OCI-LY7 (cell line): ENCODE measurements around the gene HPF1. TPM values are rescaled to one million over a fixed set of nuclear protein-coding genes. Genes with fewer than 3 reads are reported as not detected.
"Not testable (repeated sequence)": the region's sequence is repeated elsewhere in the genome, so short reads cannot be mapped to it uniquely, and the experiment has no call there.

Experiments used
- Bru-seq: library from RNA; stranded (reverse); fragments of 400-500 nt; gene quantifications from one replicate; lab custom pipeline; 2021; lab: Mats Ljungman, UMichigan
- BruChase-seq, 2 experiments: library from RNA; stranded (reverse); fragments of 400-500 nt; gene quantifications; one replicate each; lab custom pipeline; 2021; lab: Mats Ljungman, UMichigan
- BruUV-seq: library from RNA; stranded (reverse); fragments of 400-500 nt; replicated peaks from 2 replicates; lab custom pipeline; 2021; lab: Mats Ljungman, UMichigan
- CTCF ChIA-PET: fragments of 300-600 bp; sonication (Branson Sonifier 250); formaldehyde crosslinking; loops from one replicate; lab custom pipeline; 2022; ENCODE audit warnings: antibody characterized with exemption; ENCODE audit not compliant: unreplicated experiment; lab: Charles Lee
- POLR2A ChIA-PET: fragments of 300-600 bp; sonication (Branson Sonifier 250); formaldehyde crosslinking; loops from one replicate; lab custom pipeline; 2022; ENCODE audit warnings: antibody characterized with exemption; lab: Charles Lee
- DNase-seq: peaks from one replicate; pipeline ENCODE4 v3.0.0-alpha.2; 2015; ENCODE audit warnings: low spot score
- H2AFZ ChIP-seq: fragments of 200-600 bp; sonication (generic), shearing (Covaris generic); 2 replicates; pipeline ENCODE4 v1.6.1; 2014; ENCODE audit warnings: mild to moderate bottlenecking, antibody characterized with exemption, low read length, moderate library complexity
- H3K27ac ChIP-seq: fragments of 200-600 bp; sonication (generic); 2 replicates; pipeline ENCODE4 v1.5.1; 2014; ENCODE audit warnings: mixed run types, low read depth, mild to moderate bottlenecking, moderate library complexity, low read length, inconsistent platforms; ENCODE audit not compliant: poor library complexity, severe bottlenecking
- H3K36me3 ChIP-seq: fragments of 200-600 bp; sonication (generic); 2 replicates; pipeline ENCODE4 v1.6.1; 2014; ENCODE audit warnings: mild to moderate bottlenecking, antibody characterized with exemption, low read length, moderate library complexity, mixed read lengths; ENCODE audit not compliant: insufficient read depth
- H3K4me1 ChIP-seq: fragments of 200-600 bp; sonication (generic); 2 replicates; pipeline ENCODE4 v1.5.1; 2014; ENCODE audit warnings: mild to moderate bottlenecking, low read length; ENCODE audit not compliant: insufficient read depth, poor library complexity, severe bottlenecking
- H3K4me2 ChIP-seq: fragments of 200-600 bp; sonication (generic); 2 replicates; pipeline ENCODE4 v1.6.1; 2014; ENCODE audit warnings: mild to moderate bottlenecking, low read length
- H3K4me3 ChIP-seq: fragments of 200-600 bp; sonication (generic); 2 replicates; pipeline ENCODE4 v1.5.1; 2014; ENCODE audit warnings: mild to moderate bottlenecking, low read depth, low read length; ENCODE audit not compliant: poor library complexity, severe bottlenecking
- H3K79me2 ChIP-seq: fragments of 200-600 bp; sonication (generic); 2 replicates; pipeline ENCODE4 v1.6.1; 2016; ENCODE audit warnings: low read depth, mild to moderate bottlenecking, low read length, moderate library complexity, mixed read lengths; ENCODE audit not compliant: insufficient read depth
- H3K9me2 ChIP-seq: fragments of 200-600 bp; sonication (generic); 2 replicates; pipeline ENCODE4 v1.6.1; 2016; ENCODE audit warnings: mild to moderate bottlenecking, low read length, mixed read lengths; ENCODE audit not compliant: insufficient read depth
- H3K9me3 ChIP-seq: fragments of 200-600 bp; sonication (generic); 2 replicates; pipeline ENCODE4 v1.6.1; 2014; ENCODE audit warnings: mild to moderate bottlenecking, mixed run types, low read length, mixed read lengths
- H4K20me1 ChIP-seq: fragments of 200-600 bp; sonication (generic); 2 replicates; pipeline ENCODE4 v1.6.1; 2014; ENCODE audit warnings: mild to moderate bottlenecking, antibody characterized with exemption, low read length, moderate library complexity, mixed read lengths; ENCODE audit not compliant: insufficient read depth
- EZH2phosphoT487 ChIP-seq: fragments of 200-600 bp; sonication (generic); IDR thresholded peaks from 2 replicates; pipeline ENCODE4 v1.6.1; 2018; ENCODE audit warnings: low read depth, borderline replicate concordance, mild to moderate bottlenecking, mixed run types, antibody characterized with exemption, low read length, moderate library complexity, mixed read lengths
- intact Hi-C: fragments of 100-400 bp; cut with micrococcal nuclease; formaldehyde crosslinking; loops from one replicate; pipeline ENCODE4 v1.10.0; 2022; ENCODE audit not compliant: unreplicated experiment
- long read RNA-seq: library from polyadenylated mRNA; stranded (forward); transcript quantifications from one replicate; pipeline ENCODE4 v2.0.0, GENCODE V29; 2022
- total RNA-seq, 2 experiments: library from RNA; depleted of rRNA in 1 of 2; stranded (reverse); fragments of >200 nt in 1 of 2; shearing (Covaris generic) in 1 of 2; gene quantifications; 2 replicates each; pipeline ENCODE4 v1.2.3, GENCODE V29; 2014 to 2022
- TF ChIP-seq, protein P1 (sequence below): fragments of 200-600 bp; sonication (generic); conservative IDR thresholded peaks from 2 replicates; pipeline ENCODE4 v1.5.1; 2014; ENCODE audit warnings: mild to moderate bottlenecking, antibody characterized with exemption, low read length, moderate library complexity, mixed read lengths

Gene HPF1
- 11.8 and 14.6 TPM in 2 replicates for total RNA-seq (2014; rRNA removed; shearing (Covaris generic))
- total RNA-seq (2022), result 26.2 and 29.5 TPM in 2 replicates
- percentile 62 among the genes with signal in this experiment for Bru-seq, nascent RNA
- BruChase-seq, experiment 1, labeled RNA remaining after a 6-hour chase, result percentile 57 among the genes with signal in this experiment
- percentile 57 among the genes with signal in this experiment for BruChase-seq, experiment 2, labeled RNA remaining after a 2-hour chase
- long read RNA-seq, transcript HPF1-201 (8 exons, 1,230 nt), result major isoform, 67 of 83 reads
- long read RNA-seq, partial matches to known transcripts, result 4 of 83 reads
- long read RNA-seq, other reads (novel, unspliced or antisense), result 11 of 83 reads

DNA sequence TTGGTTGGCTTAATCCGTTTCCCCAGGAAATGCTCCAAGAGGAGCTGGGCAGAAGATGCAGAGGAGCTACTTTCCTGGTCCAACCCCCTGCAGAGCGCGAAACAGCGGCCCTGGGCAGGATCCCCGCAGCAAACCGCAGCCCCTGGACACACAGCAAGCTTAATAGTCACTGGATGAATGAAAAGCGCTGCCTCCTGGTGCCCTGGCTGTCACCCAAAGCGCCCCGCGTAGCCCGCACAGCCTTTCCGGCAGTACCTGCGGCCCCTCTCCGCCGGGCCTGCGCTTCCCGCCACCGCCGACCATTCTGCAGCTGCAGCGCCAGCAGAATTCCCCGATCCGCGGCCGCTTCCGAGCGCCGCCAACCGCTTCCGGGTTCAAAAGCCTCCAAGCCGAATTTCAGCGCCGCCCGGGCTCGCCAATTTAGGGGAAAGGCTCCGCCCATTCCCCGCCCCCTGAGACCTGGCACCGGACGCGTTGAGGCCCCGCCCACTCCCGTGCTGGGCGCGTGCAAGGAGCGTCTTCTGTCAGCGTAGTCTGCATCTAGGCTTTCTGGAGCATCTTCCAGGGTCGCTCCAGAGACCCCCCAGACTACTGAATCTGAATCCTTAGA is at the start of gene HPF1:
Gene HPF1 (minus strand): TSS at position 370 of the 610 bp plus-strand sequence. CDS start 67 bp downstream, at position 303.
- Histone ChIP-seq H3K9me2 (no peaks in the 10 kb centered on the region), H3K4me3 (peak within 1 kb of the TSS; percentile 91), H2AFZ (peak within 1 kb of the TSS; percentile 94), H4K20me1 (no peaks in the 10 kb centered on the region), H3K79me2 (peaks cover 16% of the 10 kb centered on the region; the same call in 1 of the 2 replicates), H3K27ac (peak within 1 kb of the TSS; percentile 21), H3K4me1 (peaks cover 19% of the 10 kb centered on the region), H3K9me3 (no peaks in the 10 kb centered on the region), H3K36me3 (peaks cover 2% of the 10 kb centered on the region; the same call in 1 of the 2 replicates), H3K4me2 (peak within 1 kb of the TSS; percentile 94)
- intact Hi-C loops, result loop anchor here (2.0 to 5.0 kb wide), 2 partner anchors 145 to 750 kb away; partner anchors contain the start of gene NEK1
- ChIA-PET CTCF (no interaction called here), POLR2A (interaction anchor here (1.0 to 1.1 kb wide), 2 partner anchors 9 to 747 kb away, joined by 3 to 4 read pairs; partner anchors contain the start of gene CBR4)
- no TSS peak for BruUV-seq
- no peak for TF ChIP-seq EZH2phosphoT487
- TF ChIP-seq, protein P1, sequence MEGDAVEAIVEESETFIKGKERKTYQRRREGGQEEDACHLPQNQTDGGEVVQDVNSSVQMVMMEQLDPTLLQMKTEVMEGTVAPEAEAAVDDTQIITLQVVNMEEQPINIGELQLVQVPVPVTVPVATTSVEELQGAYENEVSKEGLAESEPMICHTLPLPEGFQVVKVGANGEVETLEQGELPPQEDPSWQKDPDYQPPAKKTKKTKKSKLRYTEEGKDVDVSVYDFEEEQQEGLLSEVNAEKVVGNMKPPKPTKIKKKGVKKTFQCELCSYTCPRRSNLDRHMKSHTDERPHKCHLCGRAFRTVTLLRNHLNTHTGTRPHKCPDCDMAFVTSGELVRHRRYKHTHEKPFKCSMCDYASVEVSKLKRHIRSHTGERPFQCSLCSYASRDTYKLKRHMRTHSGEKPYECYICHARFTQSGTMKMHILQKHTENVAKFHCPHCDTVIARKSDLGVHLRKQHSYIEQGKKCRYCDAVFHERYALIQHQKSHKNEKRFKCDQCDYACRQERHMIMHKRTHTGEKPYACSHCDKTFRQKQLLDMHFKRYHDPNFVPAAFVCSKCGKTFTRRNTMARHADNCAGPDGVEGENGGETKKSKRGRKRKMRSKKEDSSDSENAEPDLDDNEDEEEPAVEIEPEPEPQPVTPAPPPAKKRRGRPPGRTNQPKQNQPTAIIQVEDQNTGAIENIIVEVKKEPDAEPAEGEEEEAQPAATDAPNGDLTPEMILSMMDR, result 0 out of 2 replicates have a peak, but pooled peaks have one; percentile 12
- DNase-seq, result peak; percentile 94

DNA sequence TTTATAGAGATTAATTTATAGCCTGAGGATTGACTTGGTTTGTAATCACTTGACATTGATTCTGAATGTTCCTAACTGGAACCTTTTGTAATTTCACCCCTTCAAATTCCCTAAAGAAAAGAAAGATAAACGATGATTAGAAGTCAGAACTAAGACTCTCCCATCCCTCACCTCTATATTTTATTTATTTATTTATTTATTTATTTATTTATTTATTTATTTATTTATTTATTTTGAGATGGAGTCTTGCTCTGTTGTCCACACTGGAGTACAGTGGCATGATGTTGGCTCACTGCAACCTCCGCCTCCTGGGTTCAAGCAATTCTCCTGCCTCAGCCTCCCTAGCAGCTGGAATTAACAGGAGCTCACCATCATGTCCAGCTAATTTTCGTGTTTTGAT is 49.0 kb upstream of the HPF1 start:
- intact Hi-C loops, H3K4me2 ChIP-seq, CTCF ChIA-PET, H4K20me1 ChIP-seq, DNase-seq, BruUV-seq, H3K36me3 ChIP-seq, H3K4me3 ChIP-seq, H3K4me1 ChIP-seq, H3K79me2 ChIP-seq, H2AFZ ChIP-seq, H3K27ac ChIP-seq, H3K9me2 ChIP-seq, POLR2A ChIA-PET, H3K9me3 ChIP-seq: not testable (repeated sequence)

DNA sequence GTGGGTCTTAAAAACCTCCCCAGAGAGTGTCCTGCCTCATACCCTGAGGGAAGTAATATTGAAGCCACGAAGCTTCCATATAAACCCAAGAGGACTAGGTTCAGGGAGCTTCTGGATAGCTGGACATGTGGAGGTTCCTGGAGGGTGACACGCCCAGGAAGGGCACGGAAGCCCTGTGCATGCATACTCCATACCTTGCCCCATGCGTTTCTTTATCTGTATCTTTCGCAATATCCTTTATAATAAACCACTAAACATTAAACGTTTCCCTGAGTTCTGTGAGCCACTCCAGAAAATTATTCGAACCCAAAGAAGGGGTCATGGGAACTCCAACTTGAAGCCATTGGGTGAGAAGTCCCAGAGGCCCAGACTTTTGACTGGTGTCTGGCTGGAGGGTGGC is 45.7 kb upstream of the HPF1 start:
- Histone ChIP-seq H3K9me2 (no peaks in the 10 kb centered on the region), H3K79me2 (no peaks in the 10 kb centered on the region), H3K4me3 (no peak overlapping the region), H4K20me1 (no peaks in the 10 kb centered on the region), H2AFZ (no peak overlapping the region), H3K36me3 (no peaks in the 10 kb centered on the region), H3K9me3 (no peaks in the 10 kb centered on the region), H3K4me1 (no peaks in the 10 kb centered on the region), H3K4me2 (no peak overlapping the region), H3K27ac (no peak overlapping the region)
- DNase-seq, result no peak
- POLR2A ChIA-PET, result interaction anchor here (0.7 kb wide), 1 partner anchor 14 kb away, joined by 4 read pairs; no protein-coding TSS in a partner anchor
- intact Hi-C loops, result no loop called here
- BruUV-seq, result no TSS peak
- no peak for TF ChIP-seq EZH2phosphoT487
- TF ChIP-seq, protein P1, result no peak
- CTCF ChIA-PET, result no interaction called here
